ENCODE measurements around the gene NATD1.

The NATD1 gene

DNA sequence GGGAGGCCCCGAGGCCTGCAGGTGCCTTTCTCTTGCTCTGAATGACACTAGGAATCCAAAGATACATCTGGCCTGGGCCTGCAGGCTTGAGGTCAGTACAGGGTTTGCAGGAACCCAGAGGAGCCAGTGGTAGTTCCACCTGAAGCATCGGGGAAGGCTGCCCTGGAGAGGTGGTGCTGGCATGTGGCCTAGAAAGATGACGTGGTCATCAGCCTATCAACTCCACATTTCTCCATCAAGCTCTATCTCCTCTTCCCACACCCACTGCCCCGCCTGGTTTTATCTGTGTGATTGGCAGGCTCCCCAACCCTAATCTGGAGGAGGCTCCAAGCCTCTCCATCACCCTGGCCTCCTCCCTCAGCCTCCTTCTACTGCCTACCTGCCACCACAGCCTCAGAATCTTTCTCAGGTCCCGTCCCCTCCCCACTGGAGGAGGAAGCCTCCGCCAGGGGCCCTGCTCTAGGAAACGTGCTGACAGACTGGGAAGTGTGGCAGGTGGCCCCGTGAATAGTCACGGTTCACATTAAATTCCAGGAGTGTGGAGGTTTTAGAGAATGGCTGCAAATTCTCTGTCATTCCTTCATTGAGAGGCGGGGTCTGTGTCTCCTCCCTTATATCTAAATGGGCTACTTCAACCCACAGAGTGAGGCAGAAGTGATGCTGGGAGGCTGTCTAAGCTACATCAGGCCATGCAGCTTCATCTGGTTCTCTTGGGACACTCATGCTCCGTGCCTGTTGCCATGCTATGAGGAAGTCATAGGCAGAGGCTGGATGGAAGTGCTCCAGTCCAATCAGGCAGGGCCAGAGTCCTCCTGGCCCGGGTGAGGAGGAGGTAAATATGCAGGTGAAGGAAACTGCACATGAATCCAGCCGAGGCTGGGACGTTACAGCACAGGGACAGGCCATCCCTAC, 19.9 kb upstream of the NATD1 start:
- TF ChIP-seq ZBTB7A (IDR thresholded peaks at IDR 0.05; ENCODE audit: low read depth) (no peak), CREB1 (IDR thresholded peaks at IDR 0.05; ENCODE audit: low read depth) (no peak), EP300 (IDR thresholded peaks at IDR 0.05; ENCODE audit: borderline replicate concordance) (no peak), EGR1 (IDR thresholded peaks at IDR 0.05) (no peak), FOXM1 (IDR thresholded peaks at IDR 0.05; ENCODE audit: borderline replicate concordance, low read depth) (no peak), YY1 (IDR thresholded peaks at IDR 0.05; ENCODE audit: low read depth) (no peak), NFIC (IDR thresholded peaks at IDR 0.05) (no peak), RAD21 (IDR thresholded peaks at IDR 0.05; ENCODE audit: low read depth) (no peak), TAF1 (IDR thresholded peaks at IDR 0.05; ENCODE audit: low read depth) (no peak), CEBPB (IDR thresholded peaks at IDR 0.05) (no peak), TCF12 (IDR thresholded peaks at IDR 0.05; ENCODE audit: low read depth) (no peak), TEAD4 (IDR thresholded peaks at IDR 0.05) (no peak)
- TF ChIP-seq, protein P1, sequence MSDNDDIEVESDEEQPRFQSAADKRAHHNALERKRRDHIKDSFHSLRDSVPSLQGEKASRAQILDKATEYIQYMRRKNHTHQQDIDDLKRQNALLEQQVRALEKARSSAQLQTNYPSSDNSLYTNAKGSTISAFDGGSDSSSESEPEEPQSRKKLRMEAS (IDR thresholded peaks at IDR 0.05): no peak
- TF ChIP-seq, protein P2, sequence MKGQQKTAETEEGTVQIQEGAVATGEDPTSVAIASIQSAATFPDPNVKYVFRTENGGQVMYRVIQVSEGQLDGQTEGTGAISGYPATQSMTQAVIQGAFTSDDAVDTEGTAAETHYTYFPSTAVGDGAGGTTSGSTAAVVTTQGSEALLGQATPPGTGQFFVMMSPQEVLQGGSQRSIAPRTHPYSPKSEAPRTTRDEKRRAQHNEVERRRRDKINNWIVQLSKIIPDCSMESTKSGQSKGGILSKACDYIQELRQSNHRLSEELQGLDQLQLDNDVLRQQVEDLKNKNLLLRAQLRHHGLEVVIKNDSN (IDR thresholded peaks at IDR 0.05): no peak
- TF ChIP-seq, protein P3, sequence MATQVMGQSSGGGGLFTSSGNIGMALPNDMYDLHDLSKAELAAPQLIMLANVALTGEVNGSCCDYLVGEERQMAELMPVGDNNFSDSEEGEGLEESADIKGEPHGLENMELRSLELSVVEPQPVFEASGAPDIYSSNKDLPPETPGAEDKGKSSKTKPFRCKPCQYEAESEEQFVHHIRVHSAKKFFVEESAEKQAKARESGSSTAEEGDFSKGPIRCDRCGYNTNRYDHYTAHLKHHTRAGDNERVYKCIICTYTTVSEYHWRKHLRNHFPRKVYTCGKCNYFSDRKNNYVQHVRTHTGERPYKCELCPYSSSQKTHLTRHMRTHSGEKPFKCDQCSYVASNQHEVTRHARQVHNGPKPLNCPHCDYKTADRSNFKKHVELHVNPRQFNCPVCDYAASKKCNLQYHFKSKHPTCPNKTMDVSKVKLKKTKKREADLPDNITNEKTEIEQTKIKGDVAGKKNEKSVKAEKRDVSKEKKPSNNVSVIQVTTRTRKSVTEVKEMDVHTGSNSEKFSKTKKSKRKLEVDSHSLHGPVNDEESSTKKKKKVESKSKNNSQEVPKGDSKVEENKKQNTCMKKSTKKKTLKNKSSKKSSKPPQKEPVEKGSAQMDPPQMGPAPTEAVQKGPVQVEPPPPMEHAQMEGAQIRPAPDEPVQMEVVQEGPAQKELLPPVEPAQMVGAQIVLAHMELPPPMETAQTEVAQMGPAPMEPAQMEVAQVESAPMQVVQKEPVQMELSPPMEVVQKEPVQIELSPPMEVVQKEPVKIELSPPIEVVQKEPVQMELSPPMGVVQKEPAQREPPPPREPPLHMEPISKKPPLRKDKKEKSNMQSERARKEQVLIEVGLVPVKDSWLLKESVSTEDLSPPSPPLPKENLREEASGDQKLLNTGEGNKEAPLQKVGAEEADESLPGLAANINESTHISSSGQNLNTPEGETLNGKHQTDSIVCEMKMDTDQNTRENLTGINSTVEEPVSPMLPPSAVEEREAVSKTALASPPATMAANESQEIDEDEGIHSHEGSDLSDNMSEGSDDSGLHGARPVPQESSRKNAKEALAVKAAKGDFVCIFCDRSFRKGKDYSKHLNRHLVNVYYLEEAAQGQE (IDR thresholded peaks at IDR 0.05; ENCODE audit: low read depth): no peak

DNA sequence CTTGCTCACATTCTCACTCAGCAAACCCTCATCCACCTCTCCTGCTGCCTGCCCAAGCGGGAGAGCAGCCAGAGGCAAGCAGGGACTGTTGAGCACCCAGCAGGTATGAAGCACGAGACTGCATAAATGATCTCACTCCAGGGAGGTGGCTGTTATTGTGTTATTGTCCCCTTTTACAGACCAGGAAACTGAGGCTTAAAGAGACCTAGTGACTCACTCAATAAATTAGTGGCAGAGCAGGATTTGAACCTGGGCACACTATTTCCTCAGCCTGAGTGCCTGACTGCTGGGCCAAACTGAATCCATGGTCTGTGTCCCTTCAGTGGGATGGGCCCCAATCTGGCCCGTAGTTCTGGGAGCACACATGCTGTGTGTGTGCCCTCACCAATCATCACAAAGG, 19.0 kb upstream of the NATD1 start:
- TF ChIP-seq CREB1 (IDR thresholded peaks at IDR 0.05; ENCODE audit: low read depth) (no peak), FOXM1 (IDR thresholded peaks at IDR 0.05; ENCODE audit: borderline replicate concordance, low read depth) (no peak), YY1 (IDR thresholded peaks at IDR 0.05; ENCODE audit: low read depth) (no peak), CEBPB (IDR thresholded peaks at IDR 0.05) (no peak)

DNA sequence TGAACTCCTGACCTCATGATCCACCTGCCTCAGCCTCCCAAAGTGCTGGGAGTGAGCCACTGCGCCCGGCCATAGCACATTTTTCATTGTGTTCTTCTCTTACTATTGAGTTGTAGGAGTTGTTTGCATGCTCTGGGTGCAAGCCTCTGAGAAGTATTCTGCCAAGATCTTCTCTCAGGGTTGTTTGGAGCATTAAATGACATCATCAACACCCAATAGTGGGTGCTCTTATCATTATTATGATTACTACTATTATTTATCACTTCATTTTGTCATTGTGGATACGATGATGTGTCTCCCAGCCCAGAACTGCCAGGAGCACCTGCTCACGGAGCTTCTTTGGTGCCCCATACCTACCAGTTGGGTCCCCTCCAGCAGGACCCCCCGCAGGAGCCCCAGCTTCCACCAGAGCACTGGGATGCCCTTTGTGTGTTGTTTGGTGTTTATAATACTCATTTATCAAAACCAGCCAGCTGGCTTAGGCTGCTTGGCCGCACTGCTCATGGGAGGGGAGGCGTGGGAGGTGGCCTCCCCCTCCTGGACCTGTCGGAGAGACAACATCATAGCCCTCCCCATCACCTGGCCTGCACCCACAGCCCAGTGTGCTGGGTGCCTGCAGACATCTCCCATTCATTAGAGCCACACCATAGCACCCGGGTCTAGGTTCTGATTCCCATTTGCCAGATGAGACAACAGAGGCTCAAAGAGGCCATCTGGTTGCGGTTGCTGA, 18.4 kb upstream of the NATD1 start:
- TF ChIP-seq, protein P1 (IDR thresholded peaks at IDR 0.05): no peak
- TF ChIP-seq CREB1 (IDR thresholded peaks at IDR 0.05; ENCODE audit: low read depth): no peak
- TF ChIP-seq FOXM1 (IDR thresholded peaks at IDR 0.05; ENCODE audit: borderline replicate concordance, low read depth): no peak
- TF ChIP-seq RAD21 (IDR thresholded peaks at IDR 0.05; ENCODE audit: low read depth): no peak
- no peak for TF ChIP-seq TEAD4 (IDR thresholded peaks at IDR 0.05)
- no peak for TF ChIP-seq TCF12 (IDR thresholded peaks at IDR 0.05; ENCODE audit: low read depth)
- TF ChIP-seq NFIC (IDR thresholded peaks at IDR 0.05): no peak
- TF ChIP-seq, protein P3 (IDR thresholded peaks at IDR 0.05; ENCODE audit: low read depth): no peak
- TF ChIP-seq ZBTB7A (IDR thresholded peaks at IDR 0.05; ENCODE audit: low read depth): no peak
- no peak for TF ChIP-seq YY1 (IDR thresholded peaks at IDR 0.05; ENCODE audit: low read depth)
- no peak for TF ChIP-seq EP300 (IDR thresholded peaks at IDR 0.05; ENCODE audit: borderline replicate concordance)
- TF ChIP-seq, protein P2 (IDR thresholded peaks at IDR 0.05): no peak
- TF ChIP-seq EGR1 (IDR thresholded peaks at IDR 0.05): no peak
- TF ChIP-seq CEBPB (IDR thresholded peaks at IDR 0.05): no peak
- TF ChIP-seq TAF1 (IDR thresholded peaks at IDR 0.05; ENCODE audit: low read depth): no peak

DNA sequence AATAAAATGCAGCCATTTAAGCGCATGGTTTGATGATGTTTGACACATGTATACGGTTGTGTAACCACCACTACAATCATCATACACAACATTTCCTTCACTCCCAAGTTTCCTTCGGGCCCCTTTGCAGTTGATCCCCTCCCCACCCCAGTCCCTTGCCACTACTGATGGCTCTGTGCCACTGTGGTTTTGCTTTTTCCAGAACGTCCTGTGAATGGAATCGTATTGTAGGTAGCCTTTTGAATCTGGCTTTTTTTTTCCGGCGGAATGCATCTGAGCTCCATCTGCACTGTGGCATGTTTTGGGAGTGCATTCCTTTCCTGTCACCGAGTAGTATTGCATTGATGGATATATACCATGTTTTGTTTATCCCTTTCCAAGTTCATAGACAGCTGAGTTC, 16.2 kb upstream of the NATD1 start:
- TF ChIP-seq EP300 (IDR thresholded peaks at IDR 0.05; ENCODE audit: borderline replicate concordance): no peak
- no peak for TF ChIP-seq TCF12 (IDR thresholded peaks at IDR 0.05; ENCODE audit: low read depth)
- no peak for TF ChIP-seq YY1 (IDR thresholded peaks at IDR 0.05; ENCODE audit: low read depth)
- TF ChIP-seq ZBTB7A (IDR thresholded peaks at IDR 0.05; ENCODE audit: low read depth): no peak
- no peak for TF ChIP-seq TEAD4 (IDR thresholded peaks at IDR 0.05)
- TF ChIP-seq CEBPB (IDR thresholded peaks at IDR 0.05): no peak
- TF ChIP-seq, protein P2 (IDR thresholded peaks at IDR 0.05): no peak
- no peak for TF ChIP-seq RAD21 (IDR thresholded peaks at IDR 0.05; ENCODE audit: low read depth)
- TF ChIP-seq, protein P3 (IDR thresholded peaks at IDR 0.05; ENCODE audit: low read depth): no peak
- no peak for TF ChIP-seq TAF1 (IDR thresholded peaks at IDR 0.05; ENCODE audit: low read depth)
- no peak for TF ChIP-seq NFIC (IDR thresholded peaks at IDR 0.05)
- TF ChIP-seq, protein P1 (IDR thresholded peaks at IDR 0.05): no peak
- TF ChIP-seq EGR1 (IDR thresholded peaks at IDR 0.05): no peak
- no peak for TF ChIP-seq FOXM1 (IDR thresholded peaks at IDR 0.05; ENCODE audit: borderline replicate concordance, low read depth)

All from Ishikawa (cell line).